T-helper 1 cell treated with Interleukin-12 subunit alpha and Interleukin-12 subunit beta and Interleukin-4 antibody, amounts not matched to agents 30 ng/mL and 1 ng/mL, for 36 hours (primary cell): Measurements from ENCODE around the gene HMBS. TPM values are rescaled to one million over a fixed set of nuclear protein-coding genes. Genes with fewer than 3 reads are reported as not detected.
"Not testable (repeated sequence)": the region's sequence is repeated elsewhere in the genome, so short reads cannot be mapped to it uniquely, and the experiment has no call there.

Experiments
- intact Hi-C: fragments of 100-400 bp; cut with micrococcal nuclease; formaldehyde crosslinking; loops from one replicate; pipeline ENCODE4 v1.15.1; 2024
- total RNA-seq: library from RNA; stranded (reverse); gene quantifications from 2 replicates; pipeline ENCODE4 v1.2.3, GENCODE V29; 2022

Gene HMBS
- 24.6 and 27.3 TPM in 2 replicates for total RNA-seq

DNA sequence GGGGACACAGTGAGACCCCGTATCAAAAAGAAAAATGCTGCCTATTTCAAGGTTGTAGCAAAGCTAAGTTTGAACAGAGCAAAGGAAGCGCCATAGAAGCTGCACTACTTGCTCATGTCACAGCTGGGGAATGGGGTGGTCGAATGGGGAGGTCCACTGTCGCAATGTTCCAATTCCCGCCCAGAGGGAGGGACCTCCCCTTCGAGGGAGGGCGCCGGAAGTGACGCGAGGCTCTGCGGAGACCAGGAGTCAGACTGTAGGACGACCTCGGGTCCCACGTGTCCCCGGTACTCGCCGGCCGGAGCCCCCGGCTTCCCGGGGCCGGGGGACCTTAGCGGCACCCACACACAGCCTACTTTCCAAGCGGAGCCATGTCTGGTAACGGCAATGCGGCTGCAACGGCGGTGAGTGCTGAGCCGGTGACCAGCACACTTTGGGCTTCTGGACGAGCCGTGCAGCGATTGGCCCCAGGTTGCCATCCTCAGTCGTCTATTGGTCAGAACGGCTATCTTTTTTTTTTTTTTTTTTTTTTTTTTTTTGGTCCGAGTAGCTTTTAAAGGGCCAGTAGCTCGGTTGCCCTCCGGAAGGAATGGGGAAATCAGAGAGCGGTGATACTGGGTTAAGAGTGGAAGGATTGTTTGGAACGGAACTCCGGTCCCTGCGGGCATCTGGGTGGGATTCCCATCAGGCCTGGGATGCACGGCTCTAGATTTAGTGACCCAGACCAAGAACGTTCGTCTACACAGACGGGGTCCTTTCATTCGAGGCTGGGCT lies at the start of gene HMBS:
HMBS (plus strand) TSS at position 219 of the 774 bp plus-strand sequence; CDS start at position 372, 153 bp downstream.
- intact Hi-C loops, result loop anchor here (1.0 to 5.0 kb wide), 9 partner anchors 10 to 1758 kb away; partner anchors contain the start of genes C2CD2L, CEP164, HINFP and HYOU1

GRCh38 chr11:119038884-119039283 lies 45.8 kb upstream of the HMBS start:
- intact Hi-C loops, result no loop called here

DNA sequence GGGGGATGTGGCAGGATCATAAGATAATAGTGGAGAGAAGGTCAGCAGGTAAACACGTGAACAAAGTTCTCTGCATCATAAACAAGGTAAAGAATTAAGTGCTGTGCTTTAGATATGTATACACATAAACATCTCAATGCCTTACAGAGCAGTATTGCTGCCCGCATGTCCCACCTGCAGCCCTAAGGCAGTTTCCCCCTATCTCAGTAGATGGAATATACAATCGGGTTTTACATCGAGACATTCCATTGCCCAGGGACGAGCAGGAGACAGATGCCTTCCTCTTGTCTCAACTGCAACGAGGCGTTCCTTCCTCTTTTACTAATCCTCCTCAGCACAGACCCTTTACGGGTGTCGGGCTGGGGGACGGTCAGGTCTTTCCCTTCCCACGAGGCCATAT lies 45.2 kb upstream of the HMBS start:
- intact Hi-C loops, result not testable (repeated sequence)

GRCh38 chr11:119041821-119042514 lies 42.7 kb upstream of the HMBS start:
- intact Hi-C loops, result no loop called here

DNA sequence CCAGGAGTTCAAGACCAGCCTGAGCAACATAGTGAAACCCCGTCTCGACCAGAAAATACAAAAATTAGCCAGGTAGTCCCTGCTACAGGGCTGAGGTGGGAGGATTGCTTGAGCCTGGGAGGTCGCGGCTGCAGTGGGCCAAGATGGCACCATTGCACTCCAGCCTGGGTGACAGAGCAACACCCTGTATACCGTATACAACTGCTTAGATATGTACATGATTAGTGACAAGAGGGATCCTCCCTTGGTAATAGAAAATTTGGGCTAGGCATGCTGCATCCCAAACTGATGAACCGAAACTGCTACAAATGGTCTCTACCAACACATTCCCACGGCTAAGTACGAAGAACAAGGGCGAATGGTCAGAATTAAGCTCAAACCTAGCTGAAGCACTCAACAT lies 41.8 kb upstream of the HMBS start:
- intact Hi-C loops, result no loop called here

GRCh38 chr11:119044708-119045107 lies 40.0 kb upstream of the HMBS start:
- intact Hi-C loops, result no loop called here

DNA sequence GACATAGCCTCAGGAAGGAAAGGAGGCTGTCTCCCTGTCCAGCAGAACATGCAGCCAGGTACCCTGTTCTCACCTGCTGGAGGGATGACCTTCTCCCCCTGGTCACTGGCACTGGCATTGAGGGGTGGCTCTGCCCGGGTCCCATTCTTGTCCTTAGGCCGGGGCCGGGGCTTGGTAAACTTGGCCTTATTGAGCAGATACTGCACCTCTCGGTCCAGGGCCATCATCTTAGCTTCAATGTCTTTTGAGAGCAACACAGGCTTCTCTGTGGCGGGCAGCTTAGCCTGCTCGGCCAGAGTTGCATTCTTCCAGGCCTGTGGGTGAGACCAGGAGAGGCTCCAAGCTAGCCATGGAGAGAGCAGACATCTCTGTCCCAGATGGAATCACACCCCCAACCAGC lies 38.2 kb upstream of the HMBS start:
- intact Hi-C loops, result no loop called here

- intact Hi-C loops, result no loop called here
These were observed 37.5 kb upstream of the HMBS start for GRCh38 chr11:119047205-119047604.

GRCh38 chr11:119048644-119049043 lies 36.0 kb upstream of the HMBS start:
- intact Hi-C loops, result no loop called here

DNA sequence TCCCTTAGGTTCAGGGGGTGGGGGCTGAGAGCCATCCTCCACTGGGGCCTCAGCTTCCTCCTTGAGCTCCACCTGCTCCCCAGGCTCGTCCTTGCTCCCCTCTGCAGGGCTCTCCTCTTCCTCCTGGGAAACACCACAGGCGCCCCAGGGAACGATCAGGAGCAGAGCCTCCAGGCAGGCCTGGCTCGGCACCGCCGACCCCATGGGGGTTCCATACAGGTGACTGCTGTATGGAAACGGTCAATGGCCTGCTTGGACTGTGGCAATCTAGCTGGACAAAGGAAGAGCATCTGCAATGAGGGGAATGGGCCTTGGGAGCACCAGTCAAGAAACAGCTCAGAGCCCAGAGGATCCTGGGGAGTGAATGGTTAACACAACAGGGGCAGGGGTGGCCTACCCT lies 35.6 kb upstream of the HMBS start:
- intact Hi-C loops, result no loop called here

- intact Hi-C loops, result no loop called here
These were observed 33.1 kb upstream of the HMBS start for GRCh38 chr11:119051440-119052162.

DNA sequence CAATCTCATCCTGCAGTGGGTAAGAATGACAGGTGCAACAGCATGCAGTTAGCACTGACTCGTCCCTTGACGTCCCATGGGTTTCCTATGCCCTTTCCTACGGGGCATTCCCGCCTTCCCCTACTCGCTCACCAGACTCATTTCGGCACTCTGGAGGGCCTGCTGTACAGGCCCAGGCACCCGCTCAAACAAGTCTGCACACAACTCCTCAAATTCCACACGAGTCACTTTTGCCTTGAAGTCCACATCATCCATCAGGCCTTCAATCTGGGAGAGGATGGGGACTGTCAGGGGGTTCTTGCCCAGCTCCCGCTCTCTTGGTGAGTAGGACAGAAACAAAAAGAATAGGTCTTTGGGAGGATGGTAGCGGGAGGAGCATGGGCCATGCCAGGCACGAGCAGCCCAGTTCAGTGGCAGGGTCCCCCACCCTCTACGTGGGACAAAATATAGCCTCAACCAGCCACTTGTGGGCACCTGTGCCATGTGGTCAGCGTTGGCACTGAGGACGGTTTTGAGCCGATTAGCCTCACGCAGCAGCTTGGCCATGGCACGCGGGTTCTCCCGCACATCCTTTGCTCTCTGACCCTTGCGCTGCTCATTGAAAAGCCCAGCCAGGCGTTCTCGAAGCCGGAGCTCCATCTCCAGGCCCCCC lies 32.4 kb upstream of the HMBS start:
- intact Hi-C loops, result no loop called here

- intact Hi-C loops, result no loop called here
These were observed 30.3 kb upstream of the HMBS start for GRCh38 chr11:119054418-119054817.

GRCh38 chr11:119055901-119056300 lies 28.8 kb upstream of the HMBS start:
- intact Hi-C loops, result loop anchor here (2.0 to 5.0 kb wide), 4 partner anchors 127 to 326 kb away; partner anchors contain the start of gene USP2

- intact Hi-C loops, result loop anchor here (2.0 to 5.0 kb wide), 4 partner anchors 128 to 326 kb away; partner anchors contain the start of gene USP2
These were observed 28.2 kb upstream of the HMBS start for GRCh38 chr11:119056421-119056999.

DNA sequence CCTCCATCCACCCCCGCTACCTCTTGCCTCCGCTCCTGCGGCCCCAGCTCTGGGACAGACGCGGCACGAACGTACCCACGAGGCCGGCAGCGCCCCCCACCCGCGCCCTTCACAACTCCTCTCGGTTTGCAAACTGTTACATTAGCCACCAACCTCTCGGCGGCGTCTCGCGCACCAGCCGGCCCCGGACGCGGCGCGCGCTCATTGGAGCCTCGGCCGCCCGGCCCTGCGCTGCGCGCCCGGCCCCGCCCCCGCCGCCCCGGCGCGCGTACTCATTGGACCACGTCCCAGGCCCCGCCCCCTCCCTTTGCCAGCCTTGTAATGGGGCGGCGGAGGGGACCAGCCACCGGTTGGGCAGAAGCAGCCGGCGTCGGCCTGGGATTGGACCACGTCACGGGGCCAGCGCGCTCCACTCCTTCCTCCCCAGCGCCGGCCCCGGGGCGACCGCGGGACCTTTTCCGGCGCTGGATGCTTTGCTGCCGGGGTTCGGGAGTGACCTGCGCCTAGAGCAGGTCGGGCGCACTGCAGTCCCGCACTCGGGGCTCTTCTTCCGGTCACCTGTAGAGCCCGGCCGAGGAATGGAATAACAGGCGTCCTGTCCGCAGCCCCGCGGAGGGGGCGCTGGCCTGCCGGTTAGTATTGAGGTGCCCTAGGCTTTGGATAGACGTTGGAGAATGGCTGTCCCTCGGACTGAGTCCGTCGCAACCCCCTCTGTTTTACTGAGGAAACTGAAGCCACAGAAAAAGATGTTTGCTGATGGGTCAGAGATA lies 27.5 kb upstream of the HMBS start, which contains the start of gene HYOU1:
HYOU1 (minus strand) TSS at position 206 of the 770 bp plus-strand sequence. CDS start 1,045 bp downstream, outside the sequence.
- intact Hi-C loops, result loop anchor here (1.0 to 5.0 kb wide), 16 partner anchors 10 to 325 kb away; partner anchors contain the start of genes CENATAC, DPAGT1, HINFP and HMBS

DNA sequence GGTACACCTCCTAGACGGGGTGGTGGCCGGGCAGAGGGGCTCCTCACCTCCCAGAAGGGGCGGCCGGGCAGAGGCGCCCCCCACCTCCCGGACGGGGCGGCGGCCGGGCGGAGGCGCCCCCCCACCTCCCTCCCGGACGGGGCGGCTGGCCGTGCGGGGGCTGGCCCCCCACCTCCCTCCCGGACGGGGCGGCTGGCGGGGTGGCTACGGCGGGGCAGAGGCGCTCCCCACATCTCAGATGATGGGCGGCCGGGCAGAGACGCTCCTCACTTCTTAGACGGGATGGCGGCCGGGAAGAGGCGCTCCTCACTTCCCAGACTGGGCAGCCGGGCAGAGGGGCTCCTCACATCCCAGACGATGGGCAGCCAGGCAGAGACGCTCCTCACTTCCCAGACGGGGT lies 25.6 kb upstream of the HMBS start:
- intact Hi-C loops, result loop anchor here (5.0 kb wide), 1 partner anchor 323 kb away; the partner anchor contains the start of gene USP2

- intact Hi-C loops, result no loop called here
These were observed 23.4 kb upstream of the HMBS start for GRCh38 chr11:119061256-119061655.

DNA sequence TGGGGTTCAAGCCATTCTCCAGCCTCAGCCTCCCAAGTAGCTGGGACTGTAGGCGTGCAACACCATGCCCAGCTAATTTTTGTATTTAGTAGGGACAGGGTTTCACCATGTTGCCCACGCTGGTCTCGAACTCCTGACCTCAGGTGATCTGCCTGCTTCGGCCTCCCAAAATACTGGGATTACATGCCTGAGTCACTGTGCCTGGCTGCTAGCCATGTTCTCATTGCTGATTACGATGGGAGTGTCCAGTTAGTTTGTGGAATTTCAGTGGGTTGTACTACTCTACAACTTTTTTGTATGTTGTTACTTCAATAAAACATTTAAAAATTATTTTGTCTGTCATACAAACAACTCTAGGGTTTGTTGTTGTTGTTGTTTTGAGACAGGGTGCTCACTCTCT lies 21.9 kb upstream of the HMBS start:
- intact Hi-C loops, result no loop called here

GRCh38 chr11:119065369-119065768 lies 19.3 kb upstream of the HMBS start:
- intact Hi-C loops, result loop anchor here (1.0 kb wide), 2 partner anchors 132 to 258 kb away; no protein-coding TSS in a partner anchor
